ENCODE results near the gene SPOCK1. TPM values are rescaled to one million over a fixed set of nuclear protein-coding genes. Genes with fewer than 3 reads are reported as not detected.

Gene SPOCK1
- total and polyA plus RNA-seq, 2 donors (not counting 3 experiments of a cell fraction or from before 2014, with no cell fraction given) = 144 to 280 TPM

- FAIRE-seq = peak; percentile 31
- no peak for TF ChIP-seq CTCF (IDR thresholded peaks at IDR 0.05; ENCODE audit: extremely low read depth in 1 of 2, insufficient read depth in 1 of 2, low read depth in 1 of 2, low read length in 2 of 2)
- TF ChIP-seq FOS (IDR thresholded peaks at IDR 0.05; ENCODE audit: borderline replicate concordance, insufficient read depth, low read length) = no peak
- TF ChIP-seq EZH2 (IDR thresholded peaks at IDR 0.05; ENCODE audit: borderline replicate concordance, low read depth, low read length, severe bottlenecking) = no peak
- no peak for TF ChIP-seq GATA2 (IDR thresholded peaks at IDR 0.05; ENCODE audit: insufficient read depth, insufficient read length, low read depth, low read length)
- no peak for TF ChIP-seq POLR2AphosphoS5 (IDR thresholded peaks at IDR 0.05; ENCODE audit: insufficient read depth, low read depth, low read length)
- no peak for TF ChIP-seq MAX (IDR thresholded peaks at IDR 0.05; ENCODE audit: insufficient read depth, insufficient read length)
- TF ChIP-seq JUN (IDR thresholded peaks at IDR 0.05; ENCODE audit: borderline replicate concordance, insufficient read depth, insufficient read length, low read depth) = no peak
- no peak for TF ChIP-seq POLR2A (IDR thresholded peaks at IDR 0.05; ENCODE audit: low read depth, low read length)
- TF ChIP-seq MYC (IDR thresholded peaks at IDR 0.05; ENCODE audit: low read depth, low read length) = no peak
- ChIA-PET CTCF (interaction anchor here (1.1 to 2.2 kb wide), 2 partner anchors 29 to 79 kb away, joined by 3 to 7 read pairs; no protein-coding TSS in a partner anchor), POLR2A (no interaction called here)
- H3K4me3 ChIP-seq (replicated peaks in 1 of 3; ENCODE audit: insufficient read depth in 1 of 3, low read depth in 1 of 3, low read length in 3 of 3) = no peak overlapping the region
- H3K36me3 ChIP-seq (ENCODE audit: control insufficient read depth in 2 of 2, extremely low read depth in 1 of 2, insufficient read depth in 2 of 2, low read length in 2 of 2) = no peaks in the 10 kb centered on the region
- no TSS peak for BruUV-seq (replicated peaks)
- no peaks in the 10 kb centered on the region for H4K20me1 ChIP-seq (replicated peaks; ENCODE audit: control insufficient read depth, extremely low read depth, insufficient read depth, low read length)
- H3K9me3 ChIP-seq (replicated peaks; ENCODE audit: control insufficient read depth, insufficient read depth, low read length) = no peaks in the 10 kb centered on the region
- H3K27me3 ChIP-seq (ENCODE audit: control insufficient read depth in 2 of 2, insufficient read depth in 2 of 2, low read length in 2 of 2) = no peaks in the 10 kb centered on the region
- no peak overlapping the region for H3K9ac ChIP-seq (replicated peaks; ENCODE audit: extremely low read depth, insufficient read depth, low read length)
- no peak for DNase-seq (ENCODE audit: low read depth, low spot score)
- intact Hi-C loops (cut with micrococcal nuclease) (no loop called here), dilution Hi-C loops (cut with MboI; ENCODE audit: extremely low pct_ligation_motif_present, low sequenced_read_pairs) (no loop called here)
- H3K27ac ChIP-seq (ENCODE audit: insufficient read depth, low read depth, low read length) = no peak overlapping the region
- no peak overlapping the region for H3K4me2 ChIP-seq (ENCODE audit: insufficient read depth, low read length)
- H3K4me1 ChIP-seq (ENCODE audit: control insufficient read depth, extremely low read depth, insufficient read depth, low read length) = no peaks in the 10 kb centered on the region
- H2AFZ ChIP-seq (ENCODE audit: low read depth, low read length) = no peak overlapping the region
- H3K9me1 ChIP-seq (replicated peaks; ENCODE audit: control insufficient read depth, extremely low read depth, insufficient read depth, low read length) = no peaks in the 10 kb centered on the region
- peaks cover 51% of the 10 kb centered on the region for H3K79me2 ChIP-seq (ENCODE audit: control insufficient read depth, insufficient read depth, low read length)
These were observed 99.2 kb downstream of the SPOCK1 start for GRCh38 chr5:137399911-137400310.

Data from endothelial cell of umbilical vein (primary cell).